GM12873 (cell line): Measurements from ENCODE around the gene HES1.

Source experiments
- CTCF ChIP-seq: IDR thresholded peaks from 2 replicates; pipeline ENCODE4 v1.5.1; 2012; ENCODE audit warnings: low read depth, mild to moderate bottlenecking, moderate library complexity, low read length, control low read depth; ENCODE audit not compliant: insufficient read depth; ENCODE audit errors: missing control alignments

The HES1 gene

GRCh38 chr3:194183271-194183670 is 47.3 kb downstream of the HES1 start:
- TF ChIP-seq CTCF, result no peak

GRCh38 chr3:194184265-194184751 is 48.4 kb downstream of the HES1 start:
- TF ChIP-seq CTCF, result no peak

GRCh38 chr3:194184801-194185200 is 48.9 kb downstream of the HES1 start:
- TF ChIP-seq CTCF, result no peak

- TF ChIP-seq CTCF, result no peak
Measured at GRCh38 chr3:194185221-194185620, 49.3 kb downstream of the HES1 start.

GRCh38 chr3:194187233-194187944 is 51.4 kb downstream of the HES1 start:
- no peak for TF ChIP-seq CTCF
